Stimulated activated CD8-positive, alpha-beta memory T cell treated with anti-CD3 and anti-CD28 coated beads, Interleukin-15, amount 100 ng/mL, for 24 hours (primary cell): Measurements from ENCODE around the gene FAU.

ENCODE experiments used
- DNase-seq: peaks from one replicate; pipeline ENCODE4 v3.0.0-alpha.2; 2020; ENCODE audit warnings: low read depth

FAU gene

GRCh38 chr11:65107078-65107477 lies 14.9 kb downstream of the FAU start:
- no peak for DNase-seq

GRCh38 chr11:65104628-65105027 lies 17.3 kb downstream of the FAU start:
- no peak for DNase-seq

DNA sequence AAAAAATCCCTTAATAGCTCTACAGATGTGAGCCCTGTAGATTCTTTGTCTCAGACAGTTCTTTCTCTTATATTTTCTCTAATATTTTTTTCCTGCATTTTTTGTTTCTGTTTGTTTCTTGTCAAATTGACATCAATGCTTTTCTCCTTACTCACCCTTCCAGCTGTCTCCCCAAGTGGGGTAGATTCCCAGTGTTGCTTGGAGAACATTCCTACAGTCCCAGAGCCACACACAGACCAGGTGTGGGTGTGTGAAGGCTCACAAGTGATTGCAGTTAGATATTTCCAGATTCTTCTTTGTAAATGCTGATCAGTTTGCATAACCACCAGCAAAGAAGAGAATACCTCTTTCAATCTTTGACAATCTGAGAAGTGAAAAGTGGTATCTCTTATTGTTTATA lies 18.5 kb downstream of the FAU start:
- DNase-seq: no peak

GRCh38 chr11:65102142-65103095 lies 19.5 kb downstream of the FAU start:
- DNase-seq: no peak

DNA sequence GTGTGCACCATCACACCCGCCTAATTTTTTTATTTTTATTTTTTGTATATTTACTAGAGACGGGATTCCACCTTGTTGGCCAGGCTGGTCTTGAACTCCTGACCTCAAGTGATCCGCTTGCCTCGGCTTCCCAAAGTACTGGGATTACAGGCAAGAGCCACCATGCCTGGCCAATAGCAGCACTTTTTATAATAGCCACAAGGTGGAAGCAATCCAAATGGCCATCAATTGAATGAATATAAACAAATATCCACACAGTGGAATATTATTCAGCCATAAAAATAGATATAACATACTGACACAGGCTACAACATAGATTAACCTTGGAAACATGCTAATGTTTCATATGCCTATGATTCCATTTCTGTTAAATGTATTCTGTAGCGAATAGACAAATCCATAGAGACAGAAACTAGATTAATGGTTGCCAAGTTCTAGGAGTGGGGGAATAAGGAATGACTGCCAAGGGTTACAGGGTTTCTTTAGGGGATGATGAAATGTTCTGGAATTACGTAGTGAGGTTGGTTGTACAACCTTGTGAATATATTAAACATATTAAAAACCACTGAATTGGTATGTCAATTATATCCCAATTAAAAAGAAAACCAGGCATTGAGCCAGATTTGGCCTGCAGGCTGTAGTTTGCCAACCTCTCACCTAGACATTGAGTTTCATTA lies 21.1 kb downstream of the FAU start:
- no peak for DNase-seq

- DNase-seq: no peak
Measured at GRCh38 chr11:65096926-65097325, 25.0 kb downstream of the FAU start.

DNA sequence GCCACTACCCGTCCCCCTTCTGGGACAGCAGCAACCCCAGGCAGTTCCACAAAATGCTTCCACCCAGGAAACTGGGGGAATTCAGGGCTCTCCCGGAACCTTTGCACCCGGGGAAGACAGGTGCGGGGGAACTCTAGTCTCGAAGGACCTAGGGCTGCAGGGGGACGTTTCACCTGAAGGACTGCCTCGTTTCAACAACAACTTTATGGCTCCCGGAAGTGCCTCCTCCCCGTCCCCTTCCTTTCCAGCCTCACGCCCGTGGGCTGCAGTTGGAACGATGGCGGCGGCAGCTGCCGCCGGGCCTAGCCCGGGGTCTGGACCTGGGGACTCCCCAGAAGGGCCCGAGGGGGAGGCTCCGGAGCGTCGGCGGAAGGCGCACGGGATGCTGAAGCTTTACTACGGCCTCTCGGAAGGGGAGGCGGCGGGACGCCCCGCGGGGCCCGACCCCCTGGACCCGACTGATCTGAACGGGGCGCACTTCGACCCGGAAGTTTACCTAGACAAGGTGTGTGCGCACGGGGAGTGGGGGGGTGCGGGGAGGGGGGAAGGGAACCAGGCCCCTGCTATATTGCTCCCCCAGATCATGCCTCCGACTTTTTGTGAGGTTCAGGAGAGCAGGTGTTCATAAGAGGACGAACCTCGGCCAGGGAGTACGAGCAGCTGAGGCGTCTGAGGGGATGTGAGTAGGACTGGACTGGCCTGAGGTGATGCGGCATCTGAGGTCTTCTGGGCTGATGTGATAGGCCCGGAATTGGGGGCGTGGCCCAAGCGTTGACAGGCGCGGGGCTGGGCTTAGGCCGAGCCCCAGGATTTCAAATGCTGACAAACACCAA lies 25.7 kb downstream of the FAU start, which contains the start of gene VPS51:
Gene VPS51 (plus strand): TSS at position 241 of the 833 bp plus-strand sequence. CDS start 37 bp downstream, at position 278.
- peak; percentile 56 for DNase-seq

GRCh38 chr11:65095427-65095826 lies 26.5 kb downstream of the FAU start:
- DNase-seq: no peak

DNA sequence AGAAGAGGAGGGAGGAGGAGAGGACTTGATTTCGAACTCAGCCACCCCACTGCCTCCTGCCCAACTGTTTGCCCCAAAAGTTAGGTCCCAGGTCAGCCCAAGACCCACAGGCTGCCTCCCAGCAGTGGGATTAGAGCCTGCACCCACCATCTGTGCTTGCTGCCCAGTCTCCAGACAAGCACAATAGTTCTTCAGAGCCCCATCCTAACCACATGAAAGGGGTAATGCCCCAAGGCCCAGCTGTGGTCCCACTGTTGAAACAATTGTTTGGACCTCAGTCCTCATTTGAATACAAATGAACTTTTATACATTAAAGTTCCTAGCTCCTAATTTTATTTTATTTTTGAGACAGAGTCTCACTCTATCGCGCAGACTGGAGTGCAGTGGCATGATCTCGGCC lies 31.3 kb downstream of the FAU start:
- no peak for DNase-seq

DNA sequence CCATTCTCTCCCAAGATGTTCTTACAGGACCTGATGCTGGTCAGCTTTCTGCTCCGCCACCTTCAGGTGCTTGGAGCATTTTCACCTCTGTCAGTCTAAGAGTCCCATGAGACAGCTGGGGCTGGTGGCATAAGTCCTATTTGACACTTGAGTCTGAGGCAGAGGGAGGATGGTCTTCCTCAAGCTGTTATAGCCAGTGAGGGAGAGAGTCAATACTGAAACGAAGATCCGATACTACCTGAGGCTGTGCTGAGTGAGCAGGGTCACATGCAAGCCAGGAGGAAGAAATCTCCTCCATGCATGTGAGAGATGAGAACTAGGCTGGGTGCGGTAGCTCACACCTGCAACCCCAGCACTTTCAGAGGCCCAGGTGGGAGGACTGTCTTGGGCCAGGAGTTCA lies 32.3 kb downstream of the FAU start:
- no peak for DNase-seq

DNA sequence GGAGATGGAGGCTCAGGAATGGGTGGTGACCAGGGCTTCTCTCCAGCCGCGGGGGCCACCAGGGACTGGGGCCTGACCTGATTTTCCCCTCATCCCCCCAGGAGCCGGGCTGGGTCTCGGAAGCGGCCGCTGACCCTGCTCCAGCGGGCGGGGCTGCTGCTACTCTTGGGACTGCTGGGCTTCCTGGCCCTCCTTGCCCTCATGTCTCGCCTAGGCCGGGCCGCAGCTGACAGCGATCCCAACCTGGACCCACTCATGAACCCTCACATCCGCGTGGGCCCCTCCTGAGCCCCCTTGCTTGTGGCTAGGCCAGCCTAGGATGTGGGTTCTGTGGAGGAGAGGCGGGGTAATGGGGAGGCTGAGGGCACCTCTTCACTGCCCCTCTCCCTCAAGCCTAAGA lies 34.1 kb downstream of the FAU start:
- DNase-seq: no peak

GRCh38 chr11:65087216-65087615 lies 34.7 kb downstream of the FAU start:
- no peak for DNase-seq

GRCh38 chr11:65086809-65087208 lies 35.1 kb downstream of the FAU start:
- no peak for DNase-seq

GRCh38 chr11:65085446-65085845 lies 36.5 kb downstream of the FAU start:
- no peak for DNase-seq

DNA sequence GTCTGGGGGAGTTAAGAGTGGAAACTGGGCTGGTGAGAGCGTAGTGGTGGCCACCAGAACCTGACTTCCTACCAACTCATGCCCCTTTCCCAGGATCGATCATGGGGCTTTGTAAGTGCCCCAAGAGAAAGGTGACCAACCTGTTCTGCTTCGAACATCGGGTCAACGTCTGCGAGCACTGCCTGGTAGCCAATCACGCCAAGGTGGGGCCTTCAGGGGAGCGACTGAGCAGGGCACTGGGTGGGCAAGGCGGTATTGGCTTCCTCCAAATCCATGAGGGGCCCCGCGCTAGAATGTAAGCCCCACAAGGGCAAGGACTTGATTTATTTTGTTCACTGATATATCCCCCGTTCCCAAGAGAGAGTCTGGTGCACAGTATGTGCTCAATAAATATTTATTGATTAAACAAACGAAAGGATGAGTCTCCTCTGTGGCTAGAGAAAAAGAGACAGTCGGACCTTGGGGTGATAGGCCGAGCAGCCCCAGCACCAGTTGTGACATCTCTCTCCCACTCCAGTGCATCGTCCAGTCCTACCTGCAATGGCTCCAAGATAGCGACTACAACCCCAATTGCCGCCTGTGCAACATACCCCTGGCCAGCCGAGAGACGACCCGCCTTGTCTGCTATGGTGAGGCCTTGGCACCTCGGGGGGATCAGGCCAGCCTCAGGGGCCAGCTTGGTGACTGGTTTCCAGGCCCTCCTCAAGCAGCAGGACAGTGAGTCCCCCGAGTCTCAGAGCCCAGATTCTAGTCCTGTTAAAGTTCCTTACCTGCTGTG lies 37.1 kb downstream of the FAU start:
- no peak for DNase-seq

DNA sequence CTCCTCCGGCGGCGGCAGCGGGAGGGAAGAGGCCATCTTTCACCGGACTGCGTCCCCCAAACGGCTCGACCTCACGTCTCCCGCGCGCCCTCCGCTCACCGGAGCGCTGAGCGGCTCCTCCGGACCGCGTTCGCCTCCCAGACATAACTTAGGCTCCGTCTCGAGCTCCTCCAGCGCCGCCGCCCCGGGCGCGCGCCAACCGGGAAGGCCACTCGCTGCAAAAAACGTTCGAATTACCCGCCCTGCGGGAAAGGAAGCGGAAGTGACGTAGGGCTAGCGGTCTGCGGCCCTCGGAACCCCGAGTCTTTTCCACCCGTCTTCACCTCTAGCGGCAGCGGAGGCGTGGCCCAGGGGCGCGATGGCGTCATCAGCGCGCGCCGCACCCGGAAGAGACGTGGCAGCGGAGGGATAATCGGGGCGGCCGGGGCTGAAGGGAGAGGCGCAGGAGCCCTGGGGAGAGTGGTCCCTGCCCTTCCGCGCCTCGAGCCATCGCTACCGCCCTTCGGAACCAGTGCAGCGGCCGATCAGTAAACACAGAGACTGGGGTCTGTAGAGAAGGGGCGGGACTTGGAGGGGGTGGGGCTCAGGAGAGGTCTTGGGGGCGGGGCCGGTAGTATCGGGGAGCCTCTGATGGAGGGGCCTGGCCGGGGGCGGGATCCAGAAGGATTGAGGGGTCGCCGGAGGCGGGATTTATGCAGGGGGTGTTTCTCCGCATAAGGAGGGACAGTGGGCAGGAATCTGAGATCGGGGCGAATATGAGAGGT lies 37.9 kb downstream of the FAU start, which contains the start of the genes CDCA5 and ZFPL1:
Gene CDCA5 (minus strand): TSS at position 207 of the 764 bp plus-strand sequence. CDS start 62 bp downstream, at position 145.
Gene ZFPL1 (plus strand): TSS at position 389 of the 764 bp plus-strand sequence. CDS start 477 bp downstream, outside the sequence.
- DNase-seq: peak; percentile 97

DNA sequence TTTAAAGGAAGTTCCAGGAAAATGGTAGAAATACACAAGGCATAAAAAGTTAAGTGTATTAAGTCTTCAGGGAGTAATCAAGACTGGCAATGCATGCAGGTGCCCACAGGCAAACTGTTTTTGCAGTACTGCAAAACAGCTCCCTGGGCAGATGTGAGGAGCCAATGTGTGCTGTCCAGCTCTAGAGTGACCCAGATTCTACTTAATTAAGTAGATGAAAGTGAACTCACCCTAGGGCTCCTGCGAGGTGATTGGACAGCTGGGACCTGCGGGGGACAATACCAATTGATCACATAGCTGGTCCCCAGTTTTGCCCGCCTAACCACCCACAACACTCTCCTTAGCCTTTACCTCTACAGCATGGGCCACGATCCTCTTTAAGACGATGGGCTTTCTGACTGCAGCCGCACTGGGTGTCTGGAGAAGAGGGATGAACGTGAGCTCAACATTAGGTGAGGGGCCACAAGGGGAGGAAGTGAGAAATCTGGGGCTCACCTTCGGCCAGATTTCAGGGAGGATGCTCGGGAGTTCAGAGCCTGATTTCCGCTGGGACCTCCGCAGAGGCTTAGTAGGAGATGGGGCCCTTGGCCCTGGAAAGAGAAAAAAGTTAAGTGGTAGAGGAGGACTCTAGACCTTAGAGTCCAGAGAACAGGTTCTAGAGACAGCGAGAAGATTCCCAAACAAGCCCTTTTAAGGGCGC lies 38.6 kb downstream of the FAU start:
- no peak for DNase-seq

- DNase-seq: no peak
Measured at GRCh38 chr11:65078786-65079342, 43.1 kb downstream of the FAU start.

DNA sequence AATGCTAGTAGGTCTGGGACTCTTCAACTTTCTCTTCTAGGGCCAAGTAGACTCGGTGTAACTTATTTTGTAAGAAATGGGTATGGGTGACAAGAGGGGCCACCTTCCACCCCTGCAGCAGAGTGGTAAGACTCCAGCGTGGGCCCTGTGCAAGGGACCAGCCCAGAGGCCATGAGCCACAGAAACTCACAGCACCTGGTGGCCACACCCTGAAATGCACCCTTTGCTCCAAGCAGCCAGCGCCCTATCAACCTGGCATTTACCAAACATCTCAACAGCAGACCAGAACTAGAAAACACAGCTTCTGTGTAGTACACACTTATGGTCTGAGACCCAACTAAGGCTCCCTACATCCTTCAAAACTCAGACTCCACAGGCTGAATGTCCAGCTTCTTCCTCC lies 43.8 kb downstream of the FAU start:
- peak; percentile 23 for DNase-seq
